HepG2 (cell line): ENCODE data around the gene CDC42EP5. TPM values are rescaled to one million over a fixed set of nuclear protein-coding genes. Genes with fewer than 3 reads are reported as not detected.

ENCODE experiments used
- AGO2 ChIP-seq: fragments of 200-400 bp; formaldehyde crosslinking; optimal IDR thresholded peaks from 2 replicates; pipeline ENCODE3; 2017; ENCODE audit warnings: mild to moderate bottlenecking, low read depth, low read length, moderate library complexity
- AKAP8 ChIP-seq: sonication (generic); formaldehyde crosslinking; IDR thresholded peaks from 2 replicates; pipeline ENCODE4 v1.5.1; 2020; ENCODE audit warnings: mild to moderate bottlenecking, missing genetic modification reagents
- BORCS8-MEF2B ChIP-seq: sonication (generic); formaldehyde crosslinking; IDR thresholded peaks from 2 replicates; pipeline ENCODE4 v1.8.0; 2022; ENCODE audit warnings: mild to moderate bottlenecking, missing genetic modification reagents
- CBX2 ChIP-seq, 2 experiments: fragments of 200-600 bp in 1 of 2; sonication (generic); formaldehyde crosslinking in 1 of 2; IDR thresholded peaks; 2 replicates each; pipeline versions ENCODE4 v1.7.0 to v1.8.1; 2018 to 2022; ENCODE audit warnings: low read depth in 2 of 2, low read length in 1 of 2, mild to moderate bottlenecking in 1 of 2, missing genetic modification reagents in 1 of 2
- FOXP1 ChIP-seq, 2 experiments: fragments of 450-650 bp in 1 of 2; IDR thresholded peaks; 2 replicates each; pipeline ENCODE4 v1.6.1; 2017 to 2018; ENCODE audit warnings: antibody characterized with exemption in 1 of 2
- GFI1 ChIP-seq: sonication (generic); formaldehyde crosslinking; IDR thresholded peaks from 2 replicates; pipeline ENCODE4 v1.5.0; 2020; ENCODE audit warnings: missing genetic modification reagents, mild to moderate bottlenecking, borderline replicate concordance
- JUND ChIP-seq: sonication (generic); formaldehyde crosslinking; IDR thresholded peaks from 2 replicates; pipeline ENCODE4 v1.8.0; 2022; ENCODE audit warnings: mild to moderate bottlenecking, missing genetic modification reagents
- MED1 ChIP-seq: sonication (generic); formaldehyde crosslinking; IDR thresholded peaks from 2 replicates; pipeline ENCODE4 v1.4.0; 2020; ENCODE audit warnings: missing genetic modification reagents
- PLRG1 ChIP-seq: fragments of 450-650 bp; conservative IDR thresholded peaks from 2 replicates; pipeline ENCODE4 v1.6.1; 2016
- PPARG ChIP-seq: conservative IDR thresholded peaks from 2 replicates; pipeline ENCODE4 v1.6.1; 2016; ENCODE audit warnings: missing biosample characterization, missing genetic modification reagents
- RARG ChIP-seq: sonication (generic); formaldehyde crosslinking; IDR thresholded peaks from 2 replicates; pipeline ENCODE4 v1.4.0; 2020; ENCODE audit warnings: low read depth, mild to moderate bottlenecking, missing genetic modification reagents
- SP140L ChIP-seq: sonication (generic); formaldehyde crosslinking; IDR thresholded peaks from 2 replicates; pipeline ENCODE4 v1.4.0; 2020; ENCODE audit warnings: missing genetic modification reagents, borderline replicate concordance
- SSRP1 ChIP-seq: IDR thresholded peaks from 2 replicates; pipeline ENCODE4 v1.6.1; 2016; ENCODE audit warnings: control low read depth
- ZNF781 ChIP-seq: sonication (generic); formaldehyde crosslinking; IDR thresholded peaks from 2 replicates; pipeline ENCODE4 v1.5.1; 2020; ENCODE audit warnings: borderline replicate concordance, mild to moderate bottlenecking, missing genetic modification reagents; ENCODE audit errors: not compliant biosample characterization
- ZSCAN21 ChIP-seq: sonication (generic); formaldehyde crosslinking; IDR thresholded peaks from 2 replicates; pipeline ENCODE4 v1.8.0; 2022; ENCODE audit warnings: mild to moderate bottlenecking, missing genetic modification reagents, moderate library complexity, borderline replicate concordance
- polyA plus RNA-seq, 8 experiments: library from polyadenylated mRNA; depleted of rRNA in 3 of 8; stranded (reverse) in 7 of 8; unstranded in 1 of 8; fragments of >200 nt; fragmentation: Illumina TruSeq in 4 of 8; extraction: Trizol in 4 of 8; gene quantifications; 2 replicates each; pipeline versions ENCODE4 v1.2.1 to v1.2.3, GENCODE V29; 2011 to 2016; ENCODE audit warnings: low read depth in 4 of 8, missing spikeins in 1 of 8, mixed read lengths in 1 of 8; ENCODE audit not compliant: insufficient read depth in 1 of 8
- total RNA-seq, 5 experiments: library from RNA; depleted of rRNA; stranded (reverse); fragments of >200 nt; fragmentation: Illumina TruSeq; extraction: Trizol; gene quantifications; 2 replicates each; pipeline ENCODE4 v1.2.3, GENCODE V29; 2016; ENCODE audit warnings: low read depth in 1 of 5
- TF ChIP-seq, protein P1 (sequence below): sonication (generic); formaldehyde crosslinking; IDR thresholded peaks from 2 replicates; pipeline ENCODE4 v1.4.0; 2020; ENCODE audit warnings: missing genetic modification reagents, borderline replicate concordance
- TF ChIP-seq, protein P2 (sequence below): sonication (generic); formaldehyde crosslinking; conservative IDR thresholded peaks from 2 replicates; pipeline ENCODE4 v1.4.0; 2020; ENCODE audit warnings: missing genetic modification reagents
- TF ChIP-seq, protein P3 (sequence below): sonication (generic); formaldehyde crosslinking; IDR thresholded peaks from 2 replicates; pipeline ENCODE4 v1.8.0; 2022; ENCODE audit warnings: mild to moderate bottlenecking, missing genetic modification reagents
- TF ChIP-seq, protein P4 (sequence below): sonication (generic); formaldehyde crosslinking; IDR thresholded peaks from 2 replicates; pipeline ENCODE4 v1.5.1; 2020; ENCODE audit warnings: mild to moderate bottlenecking, moderate library complexity, missing genetic modification reagents
- TF ChIP-seq, protein P5 (sequence below): IDR thresholded peaks from 2 replicates; pipeline ENCODE4 v1.6.1; 2016; ENCODE audit warnings: low read depth, control low read depth

The CDC42EP5 gene
- total and polyA plus RNA-seq, 2 of the 13 experiments (the other 11 are each of a cell fraction or from before 2014, with no cell fraction given), result 0.41 to 1.6 TPM

DNA sequence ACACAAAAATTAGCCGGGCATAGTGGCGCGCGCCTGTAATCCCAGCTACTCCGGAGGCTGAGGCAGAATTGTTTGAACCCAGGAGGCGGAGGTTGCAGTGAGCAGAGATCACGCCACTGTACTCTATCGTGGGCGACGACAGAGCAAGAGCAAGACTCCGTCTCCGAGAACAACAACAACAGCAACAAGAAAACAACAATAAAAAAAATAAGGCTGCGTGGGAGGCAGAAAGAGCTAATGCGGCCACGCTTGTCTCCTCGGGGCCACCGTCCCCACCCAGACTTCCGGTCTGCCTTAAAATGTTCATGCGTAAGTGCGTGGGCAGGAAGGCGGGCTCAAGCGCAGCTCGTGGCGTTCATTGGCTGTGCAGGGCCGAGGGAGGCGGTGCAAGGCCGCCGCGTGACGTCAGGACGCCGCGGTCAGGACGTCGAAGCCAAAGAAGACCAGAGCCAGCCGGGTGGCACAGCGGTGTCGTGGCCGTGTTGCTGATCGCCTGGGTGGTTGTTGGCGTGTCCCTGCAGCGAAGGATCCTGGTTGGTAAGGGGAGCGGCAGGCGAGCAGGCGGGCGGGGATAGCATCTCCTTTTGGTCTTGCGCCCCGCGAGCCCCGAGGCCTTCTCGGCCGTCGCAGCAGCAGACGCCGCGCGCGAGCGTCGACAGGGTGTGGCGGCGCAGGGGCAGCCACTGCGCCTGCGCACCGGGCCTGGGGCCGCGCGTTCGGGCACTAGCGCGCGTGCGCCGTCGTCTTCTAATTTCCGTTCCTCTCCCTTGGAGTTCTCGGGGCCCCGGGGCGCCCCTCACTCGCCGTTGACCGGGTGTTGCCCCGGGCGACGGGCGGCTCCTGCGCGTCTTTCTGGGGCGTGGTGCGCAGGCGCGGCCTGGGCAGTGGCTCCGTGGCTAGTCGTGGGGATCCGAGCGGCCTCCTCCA lies 24.1 kb downstream of the CDC42EP5 start, which contains the start of gene LENG8 (continued):
- no peak for TF ChIP-seq RARG (CRISPR knock-in tag)
- peak; percentile 75; the same call in 1 of the 2 replicates for TF ChIP-seq AKAP8 (CRISPR knock-in tag)
- TF ChIP-seq, protein P1, sequence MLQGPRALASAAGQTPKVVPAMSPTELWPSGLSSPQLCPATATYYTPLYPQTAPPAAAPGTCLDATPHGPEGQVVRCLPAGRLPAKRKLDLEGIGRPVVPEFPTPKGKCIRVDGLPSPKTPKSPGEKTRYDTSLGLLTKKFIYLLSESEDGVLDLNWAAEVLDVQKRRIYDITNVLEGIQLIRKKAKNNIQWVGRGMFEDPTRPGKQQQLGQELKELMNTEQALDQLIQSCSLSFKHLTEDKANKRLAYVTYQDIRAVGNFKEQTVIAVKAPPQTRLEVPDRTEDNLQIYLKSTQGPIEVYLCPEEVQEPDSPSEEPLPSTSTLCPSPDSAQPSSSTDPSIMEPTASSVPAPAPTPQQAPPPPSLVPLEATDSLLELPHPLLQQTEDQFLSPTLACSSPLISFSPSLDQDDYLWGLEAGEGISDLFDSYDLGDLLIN, result no peak; the same call in 1 of the 2 replicates
- no peak for TF ChIP-seq PLRG1
- TF ChIP-seq, protein P2, sequence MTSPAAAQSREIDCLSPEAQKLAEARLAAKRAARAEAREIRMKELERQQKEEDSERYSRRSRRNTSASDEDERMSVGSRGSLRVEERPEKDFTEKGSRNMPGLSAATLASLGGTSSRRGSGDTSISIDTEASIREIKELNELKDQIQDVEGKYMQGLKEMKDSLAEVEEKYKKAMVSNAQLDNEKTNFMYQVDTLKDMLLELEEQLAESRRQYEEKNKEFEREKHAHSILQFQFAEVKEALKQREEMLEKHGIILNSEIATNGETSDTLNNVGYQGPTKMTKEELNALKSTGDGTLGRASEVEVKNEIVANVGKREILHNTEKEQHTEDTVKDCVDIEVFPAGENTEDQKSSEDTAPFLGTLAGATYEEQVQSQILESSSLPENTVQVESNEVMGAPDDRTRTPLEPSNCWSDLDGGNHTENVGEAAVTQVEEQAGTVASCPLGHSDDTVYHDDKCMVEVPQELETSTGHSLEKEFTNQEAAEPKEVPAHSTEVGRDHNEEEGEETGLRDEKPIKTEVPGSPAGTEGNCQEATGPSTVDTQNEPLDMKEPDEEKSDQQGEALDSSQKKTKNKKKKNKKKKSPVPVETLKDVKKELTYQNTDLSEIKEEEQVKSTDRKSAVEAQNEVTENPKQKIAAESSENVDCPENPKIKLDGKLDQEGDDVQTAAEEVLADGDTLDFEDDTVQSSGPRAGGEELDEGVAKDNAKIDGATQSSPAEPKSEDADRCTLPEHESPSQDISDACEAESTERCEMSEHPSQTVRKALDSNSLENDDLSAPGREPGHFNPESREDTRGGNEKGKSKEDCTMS (CRISPR knock-in tag), result 0 out of 2 replicates have a peak, but pooled peaks have one; percentile 76
- peak; percentile 87; the same call in 1 of the 2 replicates for TF ChIP-seq ZSCAN21 (CRISPR knock-in tag)
- peak; percentile 75 for TF ChIP-seq MED1 (CRISPR knock-in tag)
- TF ChIP-seq ZNF781, result peak; percentile 66
- TF ChIP-seq SSRP1 (CRISPR knock-in tag), result no peak
- peak; percentile 48; the same call in 1 of the 2 replicates for TF ChIP-seq BORCS8-MEF2B
- TF ChIP-seq, protein P3, sequence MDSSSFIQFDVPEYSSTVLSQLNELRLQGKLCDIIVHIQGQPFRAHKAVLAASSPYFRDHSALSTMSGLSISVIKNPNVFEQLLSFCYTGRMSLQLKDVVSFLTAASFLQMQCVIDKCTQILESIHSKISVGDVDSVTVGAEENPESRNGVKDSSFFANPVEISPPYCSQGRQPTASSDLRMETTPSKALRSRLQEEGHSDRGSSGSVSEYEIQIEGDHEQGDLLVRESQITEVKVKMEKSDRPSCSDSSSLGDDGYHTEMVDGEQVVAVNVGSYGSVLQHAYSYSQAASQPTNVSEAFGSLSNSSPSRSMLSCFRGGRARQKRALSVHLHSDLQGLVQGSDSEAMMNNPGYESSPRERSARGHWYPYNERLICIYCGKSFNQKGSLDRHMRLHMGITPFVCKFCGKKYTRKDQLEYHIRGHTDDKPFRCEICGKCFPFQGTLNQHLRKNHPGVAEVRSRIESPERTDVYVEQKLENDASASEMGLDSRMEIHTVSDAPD (CRISPR knock-in tag), result no peak
- TF ChIP-seq FOXP1 (IDR thresholded peaks at IDR 0.05), result no peak
- 0 out of 2 replicates have a peak, but pooled peaks have one; percentile 6 for TF ChIP-seq FOXP1 (CRISPR knock-in tag; IDR thresholded peaks at IDR 0.05)
- no peak for TF ChIP-seq PPARG (CRISPR knock-in tag)
- no peak for TF ChIP-seq GFI1
- TF ChIP-seq SP140L, result no peak
- TF ChIP-seq, protein P4, sequence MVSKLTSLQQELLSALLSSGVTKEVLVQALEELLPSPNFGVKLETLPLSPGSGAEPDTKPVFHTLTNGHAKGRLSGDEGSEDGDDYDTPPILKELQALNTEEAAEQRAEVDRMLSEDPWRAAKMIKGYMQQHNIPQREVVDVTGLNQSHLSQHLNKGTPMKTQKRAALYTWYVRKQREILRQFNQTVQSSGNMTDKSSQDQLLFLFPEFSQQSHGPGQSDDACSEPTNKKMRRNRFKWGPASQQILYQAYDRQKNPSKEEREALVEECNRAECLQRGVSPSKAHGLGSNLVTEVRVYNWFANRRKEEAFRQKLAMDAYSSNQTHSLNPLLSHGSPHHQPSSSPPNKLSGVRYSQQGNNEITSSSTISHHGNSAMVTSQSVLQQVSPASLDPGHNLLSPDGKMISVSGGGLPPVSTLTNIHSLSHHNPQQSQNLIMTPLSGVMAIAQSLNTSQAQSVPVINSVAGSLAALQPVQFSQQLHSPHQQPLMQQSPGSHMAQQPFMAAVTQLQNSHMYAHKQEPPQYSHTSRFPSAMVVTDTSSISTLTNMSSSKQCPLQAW, result no peak
- no peak for TF ChIP-seq CBX2 (IDR thresholded peaks at IDR 0.05; ENCODE audit: low read depth, low read length)
- TF ChIP-seq CBX2 (CRISPR knock-in tag; IDR thresholded peaks at IDR 0.05; ENCODE audit: low read depth), result no peak
- TF ChIP-seq JUND, result peak; percentile 52; the same call in 1 of the 2 replicates
- peak; percentile 88 for TF ChIP-seq AGO2
- TF ChIP-seq, protein P5, sequence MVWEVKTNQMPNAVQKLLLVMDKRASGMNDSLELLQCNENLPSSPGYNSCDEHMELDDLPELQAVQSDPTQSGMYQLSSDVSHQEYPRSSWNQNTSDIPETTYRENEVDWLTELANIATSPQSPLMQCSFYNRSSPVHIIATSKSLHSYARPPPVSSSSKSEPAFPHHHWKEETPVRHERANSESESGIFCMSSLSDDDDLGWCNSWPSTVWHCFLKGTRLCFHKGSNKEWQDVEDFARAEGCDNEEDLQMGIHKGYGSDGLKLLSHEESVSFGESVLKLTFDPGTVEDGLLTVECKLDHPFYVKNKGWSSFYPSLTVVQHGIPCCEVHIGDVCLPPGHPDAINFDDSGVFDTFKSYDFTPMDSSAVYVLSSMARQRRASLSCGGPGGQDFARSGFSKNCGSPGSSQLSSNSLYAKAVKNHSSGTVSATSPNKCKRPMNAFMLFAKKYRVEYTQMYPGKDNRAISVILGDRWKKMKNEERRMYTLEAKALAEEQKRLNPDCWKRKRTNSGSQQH (CRISPR knock-in tag), result peak; percentile 65; the same call in 1 of the 2 replicates
